Panc1 (cell line): Measurements from ENCODE around the gene LRP5.

Source experiments
- POLR2AphosphoS5 ChIP-seq: IDR thresholded peaks from 2 replicates; pipeline ENCODE4 v1.6.1; 2012; ENCODE audit warnings: mild to moderate bottlenecking, low read depth, low read length, moderate library complexity
- SIN3A ChIP-seq: IDR thresholded peaks from 2 replicates; pipeline ENCODE4 v1.6.1; 2012; ENCODE audit warnings: low read depth, mild to moderate bottlenecking, low read length, moderate library complexity, borderline replicate concordance; ENCODE audit not compliant: insufficient read depth
- TCF7L2 ChIP-seq: IDR thresholded peaks from 2 replicates; pipeline ENCODE4 v1.6.1; 2011; ENCODE audit warnings: mild to moderate bottlenecking, low read depth, low read length, inconsistent platforms
- TF ChIP-seq, protein P1 (sequence below): fragments of 450-650 bp; IDR thresholded peaks from 2 replicates; pipeline ENCODE4 v1.5.1; 2017; ENCODE audit warnings: mild to moderate bottlenecking
- TF ChIP-seq, protein P2 (sequence below), 2 experiments: IDR thresholded peaks; 2 replicates each; pipeline ENCODE4 v1.6.1; 2011 to 2012; ENCODE audit warnings: low read depth in 2 of 2, control low read depth in 1 of 2, low read length in 1 of 2, mild to moderate bottlenecking in 1 of 2, moderate library complexity in 1 of 2; ENCODE audit not compliant: insufficient read depth in 1 of 2

DNA sequence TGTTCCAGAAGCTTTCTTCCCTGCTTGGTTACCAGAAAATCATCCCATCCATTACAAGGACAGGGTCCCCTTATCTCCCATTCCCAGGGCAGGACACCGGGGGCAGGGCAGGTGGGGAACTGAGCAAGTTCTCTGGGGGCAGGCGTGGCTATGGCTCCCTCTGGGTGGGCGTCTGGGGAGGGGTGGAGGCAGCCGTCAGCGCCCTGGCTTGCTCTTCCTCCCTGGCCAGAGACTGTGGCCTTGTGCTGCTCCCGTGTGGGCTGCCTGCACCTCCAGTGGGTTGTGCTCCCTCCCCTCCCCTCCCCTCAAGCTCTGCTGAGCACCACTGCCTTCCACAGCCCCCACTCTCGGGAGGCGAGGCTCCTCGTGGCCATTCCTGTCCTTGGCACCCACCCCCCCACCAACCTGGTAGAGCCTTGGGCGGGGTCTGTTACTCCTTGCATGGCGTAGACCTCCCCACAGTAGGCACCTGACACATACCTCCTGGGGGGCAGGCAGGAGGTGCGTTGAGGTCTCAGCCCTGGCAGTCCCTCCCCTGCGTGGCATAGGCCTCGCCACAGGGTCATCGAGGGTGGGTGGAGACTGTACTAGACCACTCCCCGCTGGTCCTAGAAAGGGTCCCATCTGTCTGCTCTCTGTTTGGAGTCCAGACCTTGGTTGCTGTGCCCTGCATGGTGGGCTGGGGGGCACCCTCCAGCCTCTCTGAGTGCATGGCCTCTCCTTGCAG lies 123.9 kb downstream of the LRP5 start:
- TF ChIP-seq, protein P1, sequence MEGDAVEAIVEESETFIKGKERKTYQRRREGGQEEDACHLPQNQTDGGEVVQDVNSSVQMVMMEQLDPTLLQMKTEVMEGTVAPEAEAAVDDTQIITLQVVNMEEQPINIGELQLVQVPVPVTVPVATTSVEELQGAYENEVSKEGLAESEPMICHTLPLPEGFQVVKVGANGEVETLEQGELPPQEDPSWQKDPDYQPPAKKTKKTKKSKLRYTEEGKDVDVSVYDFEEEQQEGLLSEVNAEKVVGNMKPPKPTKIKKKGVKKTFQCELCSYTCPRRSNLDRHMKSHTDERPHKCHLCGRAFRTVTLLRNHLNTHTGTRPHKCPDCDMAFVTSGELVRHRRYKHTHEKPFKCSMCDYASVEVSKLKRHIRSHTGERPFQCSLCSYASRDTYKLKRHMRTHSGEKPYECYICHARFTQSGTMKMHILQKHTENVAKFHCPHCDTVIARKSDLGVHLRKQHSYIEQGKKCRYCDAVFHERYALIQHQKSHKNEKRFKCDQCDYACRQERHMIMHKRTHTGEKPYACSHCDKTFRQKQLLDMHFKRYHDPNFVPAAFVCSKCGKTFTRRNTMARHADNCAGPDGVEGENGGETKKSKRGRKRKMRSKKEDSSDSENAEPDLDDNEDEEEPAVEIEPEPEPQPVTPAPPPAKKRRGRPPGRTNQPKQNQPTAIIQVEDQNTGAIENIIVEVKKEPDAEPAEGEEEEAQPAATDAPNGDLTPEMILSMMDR = no peak
- no peak for TF ChIP-seq SIN3A
- TF ChIP-seq POLR2AphosphoS5 = no peak
- no peak for TF ChIP-seq TCF7L2
- TF ChIP-seq, protein P2, sequence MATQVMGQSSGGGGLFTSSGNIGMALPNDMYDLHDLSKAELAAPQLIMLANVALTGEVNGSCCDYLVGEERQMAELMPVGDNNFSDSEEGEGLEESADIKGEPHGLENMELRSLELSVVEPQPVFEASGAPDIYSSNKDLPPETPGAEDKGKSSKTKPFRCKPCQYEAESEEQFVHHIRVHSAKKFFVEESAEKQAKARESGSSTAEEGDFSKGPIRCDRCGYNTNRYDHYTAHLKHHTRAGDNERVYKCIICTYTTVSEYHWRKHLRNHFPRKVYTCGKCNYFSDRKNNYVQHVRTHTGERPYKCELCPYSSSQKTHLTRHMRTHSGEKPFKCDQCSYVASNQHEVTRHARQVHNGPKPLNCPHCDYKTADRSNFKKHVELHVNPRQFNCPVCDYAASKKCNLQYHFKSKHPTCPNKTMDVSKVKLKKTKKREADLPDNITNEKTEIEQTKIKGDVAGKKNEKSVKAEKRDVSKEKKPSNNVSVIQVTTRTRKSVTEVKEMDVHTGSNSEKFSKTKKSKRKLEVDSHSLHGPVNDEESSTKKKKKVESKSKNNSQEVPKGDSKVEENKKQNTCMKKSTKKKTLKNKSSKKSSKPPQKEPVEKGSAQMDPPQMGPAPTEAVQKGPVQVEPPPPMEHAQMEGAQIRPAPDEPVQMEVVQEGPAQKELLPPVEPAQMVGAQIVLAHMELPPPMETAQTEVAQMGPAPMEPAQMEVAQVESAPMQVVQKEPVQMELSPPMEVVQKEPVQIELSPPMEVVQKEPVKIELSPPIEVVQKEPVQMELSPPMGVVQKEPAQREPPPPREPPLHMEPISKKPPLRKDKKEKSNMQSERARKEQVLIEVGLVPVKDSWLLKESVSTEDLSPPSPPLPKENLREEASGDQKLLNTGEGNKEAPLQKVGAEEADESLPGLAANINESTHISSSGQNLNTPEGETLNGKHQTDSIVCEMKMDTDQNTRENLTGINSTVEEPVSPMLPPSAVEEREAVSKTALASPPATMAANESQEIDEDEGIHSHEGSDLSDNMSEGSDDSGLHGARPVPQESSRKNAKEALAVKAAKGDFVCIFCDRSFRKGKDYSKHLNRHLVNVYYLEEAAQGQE (IDR thresholded peaks at IDR 0.05; ENCODE audit: insufficient read depth in 1 of 2, low read depth in 2 of 2, low read length in 1 of 2) = no peak
